Measurements from ENCODE around the gene INHBC. TPM values are rescaled to one million over a fixed set of nuclear protein-coding genes. Genes with fewer than 3 reads are reported as not detected.

Gene INHBC
- total RNA-seq, 1 experiment from 2014 or later: 0.11 TPM

- Histone ChIP-seq H3K9me3 (ENCODE audit: low read length) (no peaks in the 10 kb centered on the region), H3K4me1 (ENCODE audit: low read length) (no peaks in the 10 kb centered on the region), H3K27me3 (ENCODE audit: low read length) (no peaks in the 10 kb centered on the region), H2AFZ (ENCODE audit: low read length) (no peak overlapping the region), H3K9ac (ENCODE audit: low read length) (no peak overlapping the region), H3K27ac (ENCODE audit: low read length) (no peak overlapping the region), H3K4me2 (ENCODE audit: low read depth, low read length, poor library complexity, severe bottlenecking) (no peak overlapping the region), H4K20me1 (ENCODE audit: insufficient read depth, low read depth, low read length) (no peaks in the 10 kb centered on the region), H3K36me3 (ENCODE audit: insufficient read depth, low read length) (peaks cover 48% of the 10 kb centered on the region), H3K4me3 (ENCODE audit: low read length) (no peak overlapping the region), H3K9me2 (replicated peaks; ENCODE audit: insufficient read depth, low read length) (no peaks in the 10 kb centered on the region), H3K79me2 (ENCODE audit: low read length) (no peaks in the 10 kb centered on the region; the same call in 1 of the 2 replicates)
- no peak for DNase-seq
Measured at GRCh38 chr12:57496822-57497221, 62.2 kb downstream of the INHBC start.

DNA sequence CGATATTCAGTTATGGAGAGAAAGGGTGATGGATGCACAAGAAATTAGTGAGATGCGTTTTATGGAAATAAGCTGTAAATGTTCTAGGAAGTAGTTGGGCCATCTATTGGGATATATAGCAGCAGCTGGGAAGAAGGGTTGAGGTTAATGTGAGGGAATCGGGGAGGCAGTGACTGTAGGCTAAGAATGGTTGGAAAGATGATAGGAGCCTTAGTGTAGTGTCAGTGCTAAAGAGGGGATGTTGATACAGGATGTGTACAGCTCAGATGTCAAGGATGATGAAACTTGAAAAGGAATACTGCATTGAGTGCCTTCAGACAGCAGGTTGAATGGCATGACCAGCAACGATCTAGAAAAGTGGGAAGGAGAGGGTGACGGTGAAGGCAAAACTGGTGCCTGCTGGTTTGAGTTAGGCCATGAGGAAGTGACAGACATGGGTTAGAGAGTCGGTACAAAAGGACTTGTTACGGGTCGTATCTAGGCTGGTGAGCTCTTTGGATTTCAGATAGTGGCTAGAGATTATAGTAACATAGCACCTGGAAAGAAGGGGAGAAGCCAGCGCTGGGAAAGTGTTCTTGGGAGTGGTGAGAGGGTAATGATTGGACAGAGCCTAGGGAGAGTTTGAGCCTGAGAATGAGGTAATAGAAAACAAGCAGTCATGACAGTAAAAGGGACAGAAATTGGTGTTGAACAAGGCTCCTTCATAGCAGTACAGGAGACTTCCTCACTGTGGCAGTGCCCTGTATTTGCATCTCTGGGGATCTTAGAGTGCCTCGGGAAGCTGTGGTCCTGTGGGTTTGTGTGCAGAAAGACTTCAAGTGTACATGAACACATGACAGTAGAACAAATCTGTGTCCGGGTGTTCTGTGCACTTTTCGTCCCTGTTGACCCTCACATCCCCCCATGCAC lies 62.9 kb downstream of the INHBC start:
- Histone ChIP-seq H3K27me3 (ENCODE audit: low read length) (no peaks in the 10 kb centered on the region), H3K4me1 (ENCODE audit: low read length) (no peaks in the 10 kb centered on the region), H3K27ac (ENCODE audit: low read length) (no peak overlapping the region), H3K79me2 (ENCODE audit: low read length) (no peaks in the 10 kb centered on the region; the same call in 1 of the 2 replicates), H3K36me3 (ENCODE audit: insufficient read depth, low read length) (peaks cover 51% of the 10 kb centered on the region), H2AFZ (ENCODE audit: low read length) (no peak overlapping the region), H3K9ac (ENCODE audit: low read length) (no peak overlapping the region), H3K9me2 (replicated peaks; ENCODE audit: insufficient read depth, low read length) (no peaks in the 10 kb centered on the region), H3K9me3 (ENCODE audit: low read length) (no peaks in the 10 kb centered on the region), H3K4me2 (ENCODE audit: low read depth, low read length, poor library complexity, severe bottlenecking) (no peak overlapping the region), H4K20me1 (ENCODE audit: insufficient read depth, low read depth, low read length) (no peaks in the 10 kb centered on the region), H3K4me3 (ENCODE audit: low read length) (no peak overlapping the region)
- DNase-seq: no peak

DNA sequence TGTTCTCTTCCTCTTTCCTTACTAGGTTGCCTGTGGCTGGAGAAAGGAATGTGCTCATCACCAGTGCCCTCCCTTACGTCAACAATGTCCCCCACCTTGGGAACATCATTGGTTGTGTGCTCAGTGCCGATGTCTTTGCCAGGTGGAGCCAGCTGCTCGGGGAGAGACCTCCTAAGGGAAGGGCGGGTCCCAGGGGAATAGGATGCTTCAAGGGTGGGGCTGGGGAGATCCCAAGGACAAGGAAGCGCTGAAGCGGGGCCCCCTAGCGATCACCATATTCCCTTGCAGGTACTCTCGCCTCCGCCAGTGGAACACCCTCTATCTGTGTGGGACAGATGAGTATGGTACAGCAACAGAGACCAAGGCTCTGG lies 63.5 kb downstream of the INHBC start:
- H3K4me2 ChIP-seq (ENCODE audit: low read depth, low read length, poor library complexity, severe bottlenecking): no peak overlapping the region
- peaks cover 49% of the 10 kb centered on the region for H3K36me3 ChIP-seq (ENCODE audit: insufficient read depth, low read length)
- no peak overlapping the region for H3K9ac ChIP-seq (ENCODE audit: low read length)
- H3K27me3 ChIP-seq (ENCODE audit: low read length): no peaks in the 10 kb centered on the region
- no peaks in the 10 kb centered on the region for H3K9me2 ChIP-seq (replicated peaks; ENCODE audit: insufficient read depth, low read length)
- H4K20me1 ChIP-seq (ENCODE audit: insufficient read depth, low read depth, low read length): no peaks in the 10 kb centered on the region
- no peaks in the 10 kb centered on the region for H3K4me1 ChIP-seq (ENCODE audit: low read length)
- no peak for DNase-seq
- H3K79me2 ChIP-seq (ENCODE audit: low read length): no peaks in the 10 kb centered on the region
- H3K4me3 ChIP-seq (ENCODE audit: low read length): no peak overlapping the region
- no peak overlapping the region for H2AFZ ChIP-seq (ENCODE audit: low read length)
- no peak overlapping the region for H3K27ac ChIP-seq (ENCODE audit: low read length)
- H3K9me3 ChIP-seq (ENCODE audit: low read length): no peaks in the 10 kb centered on the region

GRCh38 chr12:57498571-57498970 lies 64.0 kb downstream of the INHBC start:
- H3K4me2 ChIP-seq (ENCODE audit: low read depth, low read length, poor library complexity, severe bottlenecking): no peak overlapping the region

DNA sequence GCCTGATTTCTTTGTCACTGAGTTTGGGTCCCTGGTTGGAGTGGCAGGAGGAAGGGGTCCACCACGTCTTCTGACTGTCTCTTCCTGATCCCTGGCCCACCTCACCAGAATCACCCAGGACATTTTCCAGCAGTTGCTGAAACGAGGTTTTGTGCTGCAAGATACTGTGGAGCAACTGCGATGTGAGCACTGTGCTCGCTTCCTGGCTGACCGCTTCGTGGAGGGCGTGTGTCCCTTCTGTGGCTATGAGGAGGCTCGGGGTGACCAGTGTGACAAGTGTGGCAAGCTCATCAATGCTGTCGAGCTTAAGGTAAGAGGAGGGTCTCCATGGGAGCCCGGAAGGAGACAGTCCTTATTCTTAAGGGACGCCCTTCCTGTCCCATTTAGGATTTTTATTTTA lies 65.6 kb downstream of the INHBC start:
- H3K9me2 ChIP-seq (replicated peaks; ENCODE audit: insufficient read depth, low read length): no peaks in the 10 kb centered on the region
- no peaks in the 10 kb centered on the region for H4K20me1 ChIP-seq (ENCODE audit: insufficient read depth, low read depth, low read length)
- no peaks in the 10 kb centered on the region for H3K9me3 ChIP-seq (ENCODE audit: low read length)
- no peak overlapping the region for H3K9ac ChIP-seq (ENCODE audit: low read length)
- no peak overlapping the region for H3K27ac ChIP-seq (ENCODE audit: low read length)
- H3K27me3 ChIP-seq (ENCODE audit: low read length): no peaks in the 10 kb centered on the region
- H3K4me3 ChIP-seq (ENCODE audit: low read length): no peak overlapping the region
- H3K4me2 ChIP-seq (ENCODE audit: low read depth, low read length, poor library complexity, severe bottlenecking): no peak overlapping the region
- H3K36me3 ChIP-seq (ENCODE audit: insufficient read depth, low read length): peaks cover 56% of the 10 kb centered on the region
- DNase-seq: no peak
- H2AFZ ChIP-seq (ENCODE audit: low read length): no peak overlapping the region
- no peaks in the 10 kb centered on the region for H3K79me2 ChIP-seq (ENCODE audit: low read length)
- no peaks in the 10 kb centered on the region for H3K4me1 ChIP-seq (ENCODE audit: low read length)

More at GRCh38 chr12:57498571-57498970, 64.0 kb downstream of the INHBC start:
- no peak overlapping the region for H2AFZ ChIP-seq (ENCODE audit: low read length)
- peaks cover 51% of the 10 kb centered on the region for H3K36me3 ChIP-seq (ENCODE audit: insufficient read depth, low read length)
- no peaks in the 10 kb centered on the region for H3K9me2 ChIP-seq (replicated peaks; ENCODE audit: insufficient read depth, low read length)
- no peaks in the 10 kb centered on the region for H3K79me2 ChIP-seq (ENCODE audit: low read length)
- no peaks in the 10 kb centered on the region for H3K4me1 ChIP-seq (ENCODE audit: low read length)
- H3K9ac ChIP-seq (ENCODE audit: low read length): no peak overlapping the region
- no peak overlapping the region for H3K4me3 ChIP-seq (ENCODE audit: low read length)
- no peaks in the 10 kb centered on the region for H3K27me3 ChIP-seq (ENCODE audit: low read length)
- no peaks in the 10 kb centered on the region for H3K9me3 ChIP-seq (ENCODE audit: low read length)
- H3K27ac ChIP-seq (ENCODE audit: low read length): no peak overlapping the region
- DNase-seq: no peak
- no peaks in the 10 kb centered on the region for H4K20me1 ChIP-seq (ENCODE audit: insufficient read depth, low read depth, low read length)

Small RNA genes lying within 50 kb of the gene (small RNA-seq; reads per million reads assigned to genes)
- gene RNU6-879P: not detected

Other genes starting within 250 kb of the INHBC start
- gene NXPH4, start 218.0 kb upstream of the INHBC start, total RNA-seq (2014; rRNA removed; shearing (Covaris generic); ENCODE audit: low replicate concordance): 2.9 and 4.2 TPM in 2 replicates
- gene SHMT2, start 205.1 kb upstream of the INHBC start, total RNA-seq (2014; rRNA removed; shearing (Covaris generic); ENCODE audit: low replicate concordance): 399 and 449 TPM in 2 replicates
- 5.9 and 7.8 TPM in 2 replicates for gene STAC3, start 183.6 kb upstream of the INHBC start, total RNA-seq (2014; rRNA removed; shearing (Covaris generic); ENCODE audit: low replicate concordance)
- 31.9 and 39.0 TPM in 2 replicates for gene R3HDM2, start 3.7 kb upstream of the INHBC start, total RNA-seq (2014; rRNA removed; shearing (Covaris generic); ENCODE audit: low replicate concordance)
- gene INHBE, start 20.5 kb downstream of the INHBC start, total RNA-seq (2014; rRNA removed; shearing (Covaris generic); ENCODE audit: low replicate concordance): 14.3 and 17.9 TPM in 2 replicates
- 1.9 and 9.3 TPM in 2 replicates for gene GLI1, start 25.0 kb downstream of the INHBC start, total RNA-seq (2014; rRNA removed; shearing (Covaris generic); ENCODE audit: low replicate concordance)
- 6.7 and 12.3 TPM in 2 replicates for gene ARHGAP9, start 45.1 kb downstream of the INHBC start, total RNA-seq (2014; rRNA removed; shearing (Covaris generic); ENCODE audit: low replicate concordance)
- 204 and 260 TPM in 2 replicates for gene MARS1, start 53.3 kb downstream of the INHBC start, total RNA-seq (2014; rRNA removed; shearing (Covaris generic); ENCODE audit: low replicate concordance)
- 54.3 and 73.3 TPM in 2 replicates for gene DDIT3, start 85.7 kb downstream of the INHBC start, total RNA-seq (2014; rRNA removed; shearing (Covaris generic); ENCODE audit: low replicate concordance)
- 23.5 and 32.4 TPM in 2 replicates for gene MBD6, start 88.0 kb downstream of the INHBC start, total RNA-seq (2014; rRNA removed; shearing (Covaris generic); ENCODE audit: low replicate concordance)
- 77.9 and 123 TPM in 2 replicates for gene DCTN2, start 112.4 kb downstream of the INHBC start, total RNA-seq (2014; rRNA removed; shearing (Covaris generic); ENCODE audit: low replicate concordance)
- gene KIF5A, start 115.3 kb downstream of the INHBC start, total RNA-seq (2014; rRNA removed; shearing (Covaris generic); ENCODE audit: low replicate concordance): 21.5 and 24.0 TPM in 2 replicates
- gene PIP4K2C, start 156.4 kb downstream of the INHBC start, total RNA-seq (2014; rRNA removed; shearing (Covaris generic); ENCODE audit: low replicate concordance): 9.3 and 23.9 TPM in 2 replicates
- 16.8 and 22.9 TPM in 2 replicates for gene DTX3, start 170.0 kb downstream of the INHBC start, total RNA-seq (2014; rRNA removed; shearing (Covaris generic); ENCODE audit: low replicate concordance)
- gene ARHGEF25, start 176.7 kb downstream of the INHBC start, total RNA-seq (2014; rRNA removed; shearing (Covaris generic); ENCODE audit: low replicate concordance): 0.87 TPM in 1 of 2 replicates, not detected in the other
- gene B4GALNT1, start 198.4 kb downstream of the INHBC start, total RNA-seq (2014; rRNA removed; shearing (Covaris generic); ENCODE audit: low replicate concordance): 0.58 and 0.63 TPM in 2 replicates